Measurements from ENCODE around the gene SCN8A. TPM values are rescaled to one million over a fixed set of nuclear protein-coding genes. Genes with fewer than 3 reads are reported as not detected.

SCN8A gene
- total and polyA plus RNA-seq, 4 donors = 0.06 to 0.77 (median 0.26) TPM

DNA sequence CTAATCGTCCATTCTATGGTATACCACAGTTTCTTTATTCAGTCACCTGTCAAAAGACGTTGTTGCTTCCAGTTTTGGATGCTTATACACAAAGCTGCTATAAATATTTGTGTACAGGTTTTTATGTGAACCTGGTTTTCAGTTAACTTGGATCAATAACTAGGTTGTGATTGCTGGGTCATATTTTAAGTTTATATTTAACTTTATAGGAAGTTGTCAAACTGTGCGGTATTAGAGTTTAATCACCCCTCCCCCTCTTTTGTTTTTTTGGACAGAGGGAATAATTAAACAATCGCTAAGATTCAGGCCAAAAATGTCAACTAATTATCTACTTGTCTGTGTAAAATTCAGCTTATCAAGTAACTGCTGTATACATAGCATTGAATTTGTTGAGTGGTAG lies 34.3 kb downstream of the SCN8A start:
- WGBS, 2 donors = 66 to 82% methylated on average over 4 of the region's 4 CpGs
- ATAC-seq (ENCODE audit: insufficient read depth, low FRiP score) = no peak

GRCh38 chr12:51626115-51626514 lies 35.1 kb downstream of the SCN8A start:
- H3K27ac ChIP-seq (ENCODE audit: low read depth in 1 of 2, low read length in 1 of 2) = no peak overlapping the region
- no peak overlapping the region for H3K9ac ChIP-seq (ENCODE audit: insufficient read depth in 1 of 2, low read length in 2 of 2)
- TF ChIP-seq CTCF (IDR thresholded peaks at IDR 0.05; ENCODE audit: control extremely low read depth, extremely low read depth) = no peak
- H3K36me3 ChIP-seq (ENCODE audit: control insufficient read depth in 4 of 4, insufficient read depth in 4 of 4, low read length in 4 of 4) = no peaks in the 10 kb centered on the region
- no peaks in the 10 kb centered on the region for H3K9me3 ChIP-seq (ENCODE audit: control insufficient read depth in 4 of 4, insufficient read depth in 3 of 4, low read length in 3 of 4)
- no peaks in the 10 kb centered on the region for H3K4me1 ChIP-seq (ENCODE audit: control insufficient read depth in 5 of 5, insufficient read depth in 5 of 5, low read length in 5 of 5)
- peaks cover 0 to 2% (median 0%) of the 10 kb centered on the region in 3 donors for H3K27me3 ChIP-seq (ENCODE audit: control insufficient read depth in 3 of 3, insufficient read depth in 3 of 3, low read length in 2 of 3)
- H3K4me3 ChIP-seq = no peak overlapping the region
- DNase-seq = no peak
- ATAC-seq (ENCODE audit: insufficient read depth, low FRiP score) = no peak
- WGBS, 2 donors = 92% methylated on average over 3 of the region's 3 CpGs

More for the DNA sequence above, 34.3 kb downstream of the SCN8A start:
- peaks cover 0 to 2% (median 0%) of the 10 kb centered on the region in 3 donors for H3K27me3 ChIP-seq (ENCODE audit: control insufficient read depth in 3 of 3, insufficient read depth in 3 of 3, low read length in 2 of 3)
- H3K36me3 ChIP-seq (ENCODE audit: control insufficient read depth in 4 of 4, insufficient read depth in 4 of 4, low read length in 4 of 4) = no peaks in the 10 kb centered on the region
- no peak for TF ChIP-seq CTCF (IDR thresholded peaks at IDR 0.05; ENCODE audit: control extremely low read depth, extremely low read depth)
- no peak overlapping the region for H3K9ac ChIP-seq (ENCODE audit: insufficient read depth in 1 of 2, low read length in 2 of 2)
- no peak overlapping the region for H3K27ac ChIP-seq (ENCODE audit: low read depth in 1 of 2, low read length in 1 of 2)
- H3K4me3 ChIP-seq = no peak overlapping the region
- H3K4me1 ChIP-seq (ENCODE audit: control insufficient read depth in 5 of 5, insufficient read depth in 5 of 5, low read length in 5 of 5) = no peaks in the 10 kb centered on the region
- H3K9me3 ChIP-seq (ENCODE audit: control insufficient read depth in 4 of 4, insufficient read depth in 3 of 4, low read length in 3 of 4) = no peaks in the 10 kb centered on the region
- DNase-seq = no peak

- Histone ChIP-seq H3K4me1 (ENCODE audit: control insufficient read depth in 5 of 5, insufficient read depth in 5 of 5, low read length in 5 of 5) (no peaks in the 10 kb centered on the region), H3K9ac (ENCODE audit: insufficient read depth in 1 of 2, low read length in 2 of 2) (no peak overlapping the region), H3K36me3 (ENCODE audit: control insufficient read depth in 4 of 4, insufficient read depth in 4 of 4, low read length in 4 of 4) (no peaks in the 10 kb centered on the region), H3K9me3 (ENCODE audit: control insufficient read depth in 4 of 4, insufficient read depth in 3 of 4, low read length in 3 of 4) (no peaks in the 10 kb centered on the region), H3K4me3 (no peak overlapping the region), H3K27me3 (ENCODE audit: control insufficient read depth in 3 of 3, insufficient read depth in 3 of 3, low read length in 2 of 3) (peaks cover 0 to 2% (median 0%) of the 10 kb centered on the region in 3 donors), H3K27ac (ENCODE audit: low read depth in 1 of 2, low read length in 1 of 2) (no peak overlapping the region)
- DNase-seq (no peak), ATAC-seq (ENCODE audit: insufficient read depth, low FRiP score) (no peak)
- no peak for TF ChIP-seq CTCF (IDR thresholded peaks at IDR 0.05; ENCODE audit: control extremely low read depth, extremely low read depth)
Measured at GRCh38 chr12:51626629-51627028, 35.6 kb downstream of the SCN8A start.

DNA sequence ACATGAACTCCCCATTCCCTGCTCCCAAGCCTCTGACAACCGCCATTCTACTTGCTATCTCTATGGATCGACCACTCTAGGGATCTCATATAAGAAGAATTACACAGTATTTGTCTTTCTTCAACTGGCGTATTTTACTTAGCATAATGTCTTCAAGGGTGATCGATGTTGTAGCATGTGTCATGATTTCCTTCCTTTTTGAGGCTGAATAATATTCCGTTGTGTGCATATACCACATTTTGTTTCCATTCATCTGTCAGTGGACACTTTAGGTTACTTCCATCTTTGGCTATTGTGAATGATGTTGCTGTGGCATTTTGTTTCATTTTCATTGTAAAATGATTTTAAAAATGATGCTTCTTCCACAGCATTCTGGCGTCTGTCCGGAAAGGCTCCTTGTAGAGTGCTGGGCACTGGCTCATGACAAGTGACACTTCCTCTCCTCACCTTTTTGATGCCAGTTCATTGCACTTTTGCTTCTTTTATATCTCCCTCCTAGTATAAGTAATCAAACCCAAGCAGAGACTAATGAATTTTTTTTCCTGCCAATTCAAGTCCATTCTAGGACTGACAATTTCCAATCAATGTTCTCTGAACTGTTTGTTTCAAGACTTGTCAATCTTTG lies 39.3 kb downstream of the SCN8A start:
- no peaks in the 10 kb centered on the region for H3K4me1 ChIP-seq (ENCODE audit: control insufficient read depth in 5 of 5, insufficient read depth in 5 of 5, low read length in 5 of 5)
- TF ChIP-seq CTCF (IDR thresholded peaks at IDR 0.05; ENCODE audit: control extremely low read depth, extremely low read depth) = no peak
- no peaks in the 10 kb centered on the region for H3K9me3 ChIP-seq (ENCODE audit: control insufficient read depth in 4 of 4, insufficient read depth in 3 of 4, low read length in 3 of 4)
- no peak overlapping the region for H3K4me3 ChIP-seq
- no peak overlapping the region for H3K27ac ChIP-seq (ENCODE audit: low read depth in 1 of 2, low read length in 1 of 2)
- DNase-seq (no peak), ATAC-seq (ENCODE audit: insufficient read depth, low FRiP score) (no peak)
- peaks cover 0 to 2% (median 0%) of the 10 kb centered on the region in 3 donors for H3K27me3 ChIP-seq (ENCODE audit: control insufficient read depth in 3 of 3, insufficient read depth in 3 of 3, low read length in 2 of 3)
- no peak overlapping the region for H3K9ac ChIP-seq (ENCODE audit: insufficient read depth in 1 of 2, low read length in 2 of 2)
- WGBS, 2 donors = 87 to 91% methylated on average over 7 of the region's 7 CpGs
- H3K36me3 ChIP-seq (ENCODE audit: control insufficient read depth in 4 of 4, insufficient read depth in 4 of 4, low read length in 4 of 4) = no peaks in the 10 kb centered on the region
